Left lung (tissue), 10 donors: ENCODE results near the gene ARRDC3. TPM values are rescaled to one million over a fixed set of nuclear protein-coding genes. Genes with fewer than 3 reads are reported as not detected.
"Not testable (repeated sequence)": the region's sequence is repeated elsewhere in the genome, so short reads cannot be mapped to it uniquely, and the experiment has no call there.

Source experiments
- ATAC-seq: fragments of 200-7000 bp; cut with Tn5 transposase; one replicate; pipeline ENCODE4 v1.9.1; 2020; ENCODE audit warnings: moderate library complexity
- DNase-seq, 4 donors: peaks; one replicate each; pipeline ENCODE4 v3.0.0-alpha.2; 2013 to 2020
- H3K27ac ChIP-seq, 2 donors: fragments of 200-600 bp; sonication (generic) in 1 of 2; one replicate each; pipeline versions ENCODE4 v1.5.0 to v1.8.0; 2020 to 2021
- H3K27me3 ChIP-seq, 2 donors: fragments of 200-600 bp; sonication (generic) in 1 of 2; one replicate each; pipeline versions ENCODE4 v1.5.0 to v1.8.0; 2020 to 2021
- H3K36me3 ChIP-seq, 2 donors: fragments of 200-600 bp; sonication (generic) in 1 of 2; one replicate each; pipeline versions ENCODE4 v1.5.0 to v1.8.0; 2020 to 2021
- H3K4me1 ChIP-seq, 2 donors: fragments of 200-600 bp; one replicate each; pipeline ENCODE4 v1.8.0; 2021
- H3K4me3 ChIP-seq, 2 donors: fragments of 200-600 bp; sonication (generic) in 1 of 2; one replicate each; pipeline versions ENCODE4 v1.5.0 to v1.8.0; 2020 to 2021; ENCODE audit warnings: mild to moderate bottlenecking in 1 of 2
- H3K9me3 ChIP-seq, 2 donors: fragments of 200-600 bp; sonication (generic) in 1 of 2; one replicate each; pipeline versions ENCODE4 v1.5.0 to v1.8.0; 2020 to 2021
- CTCF ChIP-seq, 2 donors: fragments of 200-600 bp; sonication (generic) in 1 of 2; IDR thresholded peaks; one replicate each; pipeline versions ENCODE4 v1.5.0 to v1.8.0; 2021; ENCODE audit warnings: antibody characterized with exemption in 2 of 2
- intact Hi-C, 2 donors: fragments of 100-400 bp; cut with DNase I; formaldehyde crosslinking; loops; one replicate each; pipeline versions ENCODE4 v1.11.2 to v1.14.2; 2022
- polyA plus RNA-seq, 6 donors: library from polyadenylated mRNA; unstranded; fragments of 120-200 nt; gene quantifications; one replicate each; pipeline ENCODE4 v1.2.1, GENCODE V29; 2013; ENCODE audit not compliant: insufficient read length in 6 of 6
- total RNA-seq, 2 donors: library from RNA; stranded (reverse); fragmentation: NEBNext Ultra II Directional; extraction: Animal tissue kit (Norgen Biotek cat#: 25700); gene quantifications; one replicate each; pipeline ENCODE4 v1.2.1, GENCODE V29; 2021
- donor health status: DM: no; HTN: yes; CAD: no.
- donor health status: DM: no; HTN: no; CAD: no.

ARRDC3 gene
- total and polyA plus RNA-seq, 8 donors: 80.3 to 286 (median 128) TPM

- TF ChIP-seq CTCF (IDR thresholded peaks at IDR 0.05): no peak
- H3K27ac ChIP-seq: no peak overlapping the region
- no peak overlapping the region for H3K4me3 ChIP-seq
- no peaks in the 10 kb centered on the region for H3K9me3 ChIP-seq
- intact Hi-C loops: no loop called here
- H3K4me1 ChIP-seq: peaks cover 0 to 29% of the 10 kb centered on the region in 2 donors
- DNase-seq: peak in 1 of 4 donors; percentile 42
- H3K27me3 ChIP-seq: no peaks in the 10 kb centered on the region
- peak; percentile 87 for ATAC-seq
- no peaks in the 10 kb centered on the region for H3K36me3 ChIP-seq
Measured at GRCh38 chr5:91357012-91357634, 26.0 kb downstream of the ARRDC3 start.

DNA sequence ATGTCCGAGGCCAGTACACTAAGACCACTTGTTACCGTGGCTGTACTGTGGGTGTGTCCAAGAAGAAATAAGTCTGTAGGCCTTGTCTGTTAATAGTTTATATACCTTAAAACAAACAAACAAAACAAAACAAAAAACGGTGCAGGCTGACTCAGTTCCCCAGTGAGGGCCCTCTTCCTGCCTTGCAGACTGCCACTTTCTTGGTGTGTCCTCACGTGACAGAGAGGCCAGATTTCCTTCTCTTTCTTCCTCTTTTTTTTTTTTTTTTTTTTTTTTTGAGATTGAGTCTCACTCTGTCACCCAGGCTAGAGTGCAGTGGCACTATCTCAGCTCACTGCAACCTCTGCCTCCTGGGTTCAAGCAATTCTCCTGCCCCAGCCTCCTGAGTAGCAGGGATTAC, 28.2 kb downstream of the ARRDC3 start:
- intact Hi-C loops, H3K36me3 ChIP-seq, H3K27me3 ChIP-seq, H3K9me3 ChIP-seq, H3K4me3 ChIP-seq: not testable (repeated sequence)
- DNase-seq: peak in 1 of 4 donors; percentile 51
- ATAC-seq: peak; percentile 33
- peaks cover 0 to 29% of the 10 kb centered on the region in 2 donors for H3K4me1 ChIP-seq
- H3K27ac ChIP-seq: peak overlapping the region in 1 of 2 donors; percentile 75

- Histone ChIP-seq H3K27ac (no peak overlapping the region), H3K36me3 (no peaks in the 10 kb centered on the region), H3K27me3 (no peaks in the 10 kb centered on the region), H3K4me1 (peaks cover 0 to 25% of the 10 kb centered on the region in 2 donors), H3K9me3 (no peaks in the 10 kb centered on the region), H3K4me3 (no peak overlapping the region)
- ATAC-seq (no peak), DNase-seq (no peak)
- intact Hi-C loops: no loop called here
- no peak for TF ChIP-seq CTCF (IDR thresholded peaks at IDR 0.05)
Measured at GRCh38 chr5:91352831-91353695, 30.1 kb downstream of the ARRDC3 start.

- Histone ChIP-seq H3K9me3 (no peaks in the 10 kb centered on the region), H3K27me3 (no peaks in the 10 kb centered on the region), H3K36me3 (no peaks in the 10 kb centered on the region), H3K4me3 (no peak overlapping the region), H3K27ac (no peak overlapping the region), H3K4me1 (no peaks in the 10 kb centered on the region)
- DNase-seq (peak in 2 of 4 donors; percentile 67 to 84), ATAC-seq (no peak)
- TF ChIP-seq CTCF (IDR thresholded peaks at IDR 0.05): no peak
- intact Hi-C loops: no loop called here
Measured at GRCh38 chr5:91345461-91345860, 37.7 kb downstream of the ARRDC3 start.

DNA sequence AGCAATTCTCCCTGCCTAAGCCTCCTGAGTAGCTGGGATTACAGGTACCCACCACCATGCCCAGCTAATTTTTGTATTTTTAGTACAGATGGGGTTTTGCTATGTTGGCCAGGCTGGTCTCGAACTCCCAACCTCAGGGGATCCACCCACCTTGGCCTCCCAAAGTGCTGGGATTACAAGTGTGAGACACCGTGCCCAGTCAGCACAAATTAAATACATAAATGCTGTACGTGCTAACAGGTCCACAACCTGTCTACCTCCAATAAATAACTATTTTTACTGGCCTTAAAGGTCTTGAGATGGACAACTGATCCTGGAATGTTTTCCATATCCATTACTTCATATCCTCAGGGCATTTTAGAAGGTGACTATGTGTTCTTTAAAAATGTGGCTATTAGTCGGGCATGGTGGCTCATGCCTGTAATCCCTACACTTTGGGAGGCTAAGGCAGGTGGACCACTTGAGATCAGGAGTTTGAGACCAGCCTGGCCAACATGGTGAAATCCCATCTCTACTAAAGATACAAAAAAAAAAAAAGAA, 38.4 kb downstream of the ARRDC3 start:
- H3K27ac ChIP-seq, H3K9me3 ChIP-seq, H3K4me1 ChIP-seq, H3K4me3 ChIP-seq, H3K27me3 ChIP-seq, DNase-seq, ATAC-seq, H3K36me3 ChIP-seq, intact Hi-C loops: not testable (repeated sequence)

GRCh38 chr5:91343916-91344315, 39.2 kb downstream of the ARRDC3 start:
- no peaks in the 10 kb centered on the region for H3K27me3 ChIP-seq
- intact Hi-C loops: no loop called here
- H3K27ac ChIP-seq: no peak overlapping the region
- no peaks in the 10 kb centered on the region for H3K9me3 ChIP-seq
- H3K36me3 ChIP-seq: no peaks in the 10 kb centered on the region
- no peaks in the 10 kb centered on the region for H3K4me1 ChIP-seq
- TF ChIP-seq CTCF (IDR thresholded peaks at IDR 0.05): no peak
- ATAC-seq (no peak), DNase-seq (no peak)
- no peak overlapping the region for H3K4me3 ChIP-seq

DNA sequence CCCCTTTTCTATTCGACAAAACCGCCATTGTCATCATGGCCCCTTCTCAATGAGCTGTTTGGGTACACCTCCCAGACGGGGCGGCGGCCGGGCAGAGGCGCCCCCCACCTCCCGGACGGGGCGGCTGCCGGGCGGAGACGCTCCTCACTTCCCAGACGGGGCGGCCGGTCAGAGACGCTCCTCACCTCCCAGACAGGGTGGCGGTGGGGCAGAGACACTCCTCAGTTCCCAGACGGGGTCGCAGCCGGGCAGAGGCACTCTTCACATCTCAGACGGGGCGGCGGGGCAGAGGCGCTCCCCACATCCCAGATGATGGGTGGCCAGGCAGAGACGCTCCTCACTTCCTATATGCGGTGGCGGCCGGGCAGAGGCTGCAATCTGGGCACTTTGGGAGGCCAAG, 40.2 kb downstream of the ARRDC3 start:
- H3K27ac ChIP-seq, H3K4me3 ChIP-seq, H3K27me3 ChIP-seq, ATAC-seq, H3K36me3 ChIP-seq, H3K4me1 ChIP-seq, H3K9me3 ChIP-seq, DNase-seq, intact Hi-C loops: not testable (repeated sequence)
